A549 (cell line): ENCODE results near the gene TMEM138. TPM values are rescaled to one million over a fixed set of nuclear protein-coding genes. Genes with fewer than 3 reads are reported as not detected.

ENCODE experiments used
- ATAC-seq, 2 experiments: fragments of 200-7000 bp in 1 of 2; fragments of >200 bp in 1 of 2; cut with Nextera tagmentation in 1 of 2; cut with Tn5 transposase in 1 of 2; 3 replicates each; pipeline versions ENCODE4 v1.8.0 to v1.9.1; 2018 to 2020; ENCODE audit warnings: mild to moderate bottlenecking in 1 of 2, moderate library complexity in 1 of 2
- CTCF ChIA-PET: fragments of 300-600 bp; sonication (Branson Sonifier 250); formaldehyde crosslinking; extraction: SDS; loops from one replicate; lab custom pipeline; 2021; ENCODE audit warnings: antibody characterized with exemption, inconsistent platforms; lab: Yijun Ruan, JAX
- POLR2A ChIA-PET: fragments of 350-600 bp; formaldehyde crosslinking; extraction: SDS; loops from one replicate; lab custom pipeline; 2021; ENCODE audit warnings: antibody characterized with exemption, inconsistent platforms; lab: Yijun Ruan, JAX
- DNase-seq, 2 experiments: peaks; one replicate each; pipeline versions ENCODE4 v3.0.0 to v3.0.0-alpha.2; 2011 to 2016; ENCODE audit warnings: low read depth in 1 of 2, low spot score in 1 of 2
- FAIRE-seq: peaks from 2 replicates; lab custom pipeline; 2011; peaks lifted over from hg19 to GRCh38; lab: Jason Lieb, UNC
- H3K27ac ChIP-seq, 2 experiments: fragments of >200 bp; sonication (Bioruptor Twin); formaldehyde crosslinking; 3 replicates each; pipeline ENCODE4 v1.5.1; 2016 to 2017
- H3K4me1 ChIP-seq: fragments of >200 bp; sonication (Bioruptor Twin); formaldehyde crosslinking; 3 replicates; pipeline ENCODE4 v1.6.1; 2016
- H3K4me2 ChIP-seq: fragments of >200 bp; sonication (Bioruptor Twin); formaldehyde crosslinking; 3 replicates; pipeline ENCODE4 v1.6.1; 2016
- H3K4me3 ChIP-seq: fragments of >200 bp; sonication (Bioruptor Twin); formaldehyde crosslinking; 3 replicates; pipeline ENCODE4 v1.5.1; 2016
- H3K9me3 ChIP-seq: fragments of >200 bp; sonication (Bioruptor Twin); formaldehyde crosslinking; 3 replicates; pipeline ENCODE4 v1.6.1; 2016
- EHF ChIP-seq: fragments of 250-450 bp; sonication (Bioruptor Pico); IDR thresholded peaks from 2 replicates; pipeline ENCODE4 v1.5.0; 2020; ENCODE audit warnings: mild to moderate bottlenecking
- FOXS1 ChIP-seq: fragments of 250-450 bp; sonication (Bioruptor Pico); IDR thresholded peaks from 2 replicates; pipeline ENCODE4 v1.5.0; 2020; ENCODE audit warnings: mild to moderate bottlenecking, moderate library complexity
- HEYL ChIP-seq: fragments of 250-450 bp; sonication (Bioruptor Pico); IDR thresholded peaks from 2 replicates; pipeline ENCODE4 v1.8.0; 2021; ENCODE audit warnings: mild to moderate bottlenecking, moderate library complexity
- HOXA7 ChIP-seq: fragments of 250-450 bp; sonication (Bioruptor Pico); IDR thresholded peaks from 2 replicates; pipeline ENCODE4 v1.5.0; 2020; ENCODE audit warnings: mild to moderate bottlenecking, moderate library complexity
- JUNB ChIP-seq: fragments of >200 bp; sonication (Bioruptor Twin); formaldehyde crosslinking; IDR thresholded peaks from 2 replicates; pipeline ENCODE4 v1.6.1; 2016
- MAFK ChIP-seq: fragments of 450-650 bp; IDR thresholded peaks from 2 replicates; pipeline ENCODE4 v1.6.1; 2014; ENCODE audit not compliant: partially characterized antibody
- MAZ ChIP-seq: fragments of 150-350 bp; IDR thresholded peaks from 2 replicates; pipeline ENCODE4 v1.6.1; 2014; ENCODE audit warnings: antibody characterized with exemption, low read depth, low read length, borderline replicate concordance
- NFE2L2 ChIP-seq: fragments of 150-350 bp; conservative IDR thresholded peaks from 2 replicates; pipeline ENCODE4 v1.6.1; 2014; ENCODE audit warnings: low read length
- NR3C1 ChIP-seq: fragments of >200 bp; sonication (Bioruptor Twin); formaldehyde crosslinking; IDR thresholded peaks from 3 replicates; pipeline ENCODE4 v1.6.1; 2017
- PHF8 ChIP-seq: fragments of 200-600 bp; sonication (generic); IDR thresholded peaks from 2 replicates; pipeline ENCODE4 v1.6.1; 2016; ENCODE audit warnings: low read depth, mild to moderate bottlenecking, antibody characterized with exemption, moderate library complexity, borderline replicate concordance
- POLR2A ChIP-seq: IDR thresholded peaks from 2 replicates; pipeline ENCODE4 v1.6.1; 2012; ENCODE audit warnings: mild to moderate bottlenecking, low read length
- TP53 ChIP-seq: fragments of 250-450 bp; sonication (Bioruptor Pico); IDR thresholded peaks from 2 replicates; pipeline ENCODE4 v1.5.0; 2021; ENCODE audit warnings: mild to moderate bottlenecking, moderate library complexity
- ZC3H11A ChIP-seq: fragments of 450-650 bp; IDR thresholded peaks from 2 replicates; pipeline ENCODE4 v1.6.1; 2014; ENCODE audit warnings: antibody characterized with exemption, mild to moderate bottlenecking
- WGBS: methylation state at CpG from one replicate; pipeline ENCODE4 v1.1.6; 2017; ENCODE audit errors: missing lambda C conversion rate; 5-methylcytosine and 5-hydroxymethylcytosine counted together
- polyA plus RNA-seq, 4 experiments: library from polyadenylated mRNA; depleted of rRNA in 3 of 4; stranded (reverse); fragments of >200 nt; fragmentation: RNase III in 1 of 4; extraction: RNeasy Plus Mini Kit Qiagen cat#74134 plus additional on column Dnase treatment in 1 of 4; gene quantifications; 2 replicates in 3 of 4; 3 replicates in 1 of 4; pipeline ENCODE4 v1.2.3, GENCODE V29; 2011 to 2017

The TMEM138 gene
- polyA plus RNA-seq, 2 of the 4 experiments (the other 2 are of a cell fraction) = 80.3 to 143 TPM

DNA sequence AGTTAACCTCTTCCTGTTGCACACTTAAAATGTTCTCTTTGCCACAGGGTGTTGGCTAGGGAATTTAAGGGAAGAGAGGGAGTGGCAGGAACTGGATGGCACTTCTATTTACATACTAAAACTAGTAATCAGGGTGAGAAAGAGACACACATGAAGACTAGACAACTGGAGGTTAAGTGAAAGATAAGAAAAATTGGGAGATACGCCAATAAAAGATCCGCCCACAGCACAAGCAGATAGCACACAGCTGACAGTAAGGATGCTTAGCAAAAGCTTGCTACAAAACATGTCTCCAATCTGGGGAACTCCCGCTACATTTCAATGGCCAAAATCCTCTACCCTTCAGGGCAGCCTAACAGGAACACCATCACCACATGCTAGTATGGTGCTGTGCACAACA, 54.8 kb downstream of the TMEM138 start:
- POLR2A ChIA-PET = interaction anchor here (1.2 to 1.8 kb wide), 2 partner anchors 13 to 24 kb away, joined by 3 to 10 read pairs; partner anchors contain the start of genes CPSF7 and SDHAF2
- CTCF ChIA-PET = interaction anchor here (0.6 to 1.4 kb wide), 6 partner anchors 9 to 81 kb away, joined by 3 to 6 read pairs (median 3); no protein-coding TSS in a partner anchor
- Histone ChIP-seq H3K4me3 (no peak overlapping the region), H3K4me1 (peaks cover 13% of the 10 kb centered on the region; the same call in 2 of the 3 replicates), H3K9me3 (no peaks in the 10 kb centered on the region), H3K4me2 (no peak overlapping the region), H3K27ac (no peak overlapping the region)
- WGBS = 89% methylated on average over 3 of the region's 3 CpGs
- ATAC-seq = peak in 1 of 2 experiments; percentile 16; a peak in 1 of 6 replicates
- no peak for FAIRE-seq
- TF ChIP-seq ZC3H11A (no peak), JUNB (no peak), NR3C1 (no peak), PHF8 (no peak), HEYL (no peak), HOXA7 (CRISPR knock-in tag) (no peak)
- no peak for DNase-seq

DNA sequence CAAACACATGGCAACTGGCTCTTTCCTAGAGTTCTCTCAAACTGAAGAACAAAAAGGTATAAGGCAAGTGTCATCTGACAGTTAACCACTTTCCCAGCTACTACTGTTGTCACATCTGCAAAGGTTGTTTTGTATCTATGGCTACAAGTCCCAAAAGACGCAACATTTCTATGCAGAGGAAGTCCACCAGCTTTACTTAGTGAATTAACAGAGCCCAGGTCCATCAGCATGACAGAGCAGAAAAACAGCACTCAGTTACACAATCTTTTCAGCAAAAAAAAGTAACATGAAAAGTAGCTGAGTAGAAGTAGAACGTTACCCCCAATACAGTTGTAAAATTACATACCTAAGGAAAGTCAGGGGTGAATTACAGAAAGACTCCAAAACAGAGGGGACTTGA, 55.5 kb downstream of the TMEM138 start:
- Histone ChIP-seq H3K4me2 (no peak overlapping the region), H3K4me1 (peaks cover 13% of the 10 kb centered on the region; the same call in 2 of the 3 replicates), H3K9me3 (no peaks in the 10 kb centered on the region), H3K4me3 (no peak overlapping the region), H3K27ac (peak overlapping the region in 1 of 2 experiments; percentile 18; a peak in 1 of 6 replicates)
- DNase-seq = peak in 1 of 2 experiments; percentile 59
- peak; percentile 30 to 43; a peak in 3 of 6 replicates for ATAC-seq
- TF ChIP-seq TP53 = no peak
- TF ChIP-seq HEYL = no peak
- no peak for TF ChIP-seq HOXA7 (CRISPR knock-in tag)
- no peak for TF ChIP-seq POLR2A
- TF ChIP-seq MAZ = no peak
- peak; percentile 66 for TF ChIP-seq NFE2L2
- peak; percentile 68 for TF ChIP-seq MAFK
- 0 out of 2 replicates have a peak, but pooled peaks have one; percentile 26 for TF ChIP-seq EHF
- WGBS = 69% methylated on average over 2 of the region's 2 CpGs
- FAIRE-seq = no peak
- ChIA-PET CTCF (interaction anchor here (0.8 to 1.4 kb wide), 6 partner anchors 8 to 82 kb away, joined by 3 to 6 read pairs (median 3); partner anchors contain the start of genes CPSF7 and SDHAF2), POLR2A (interaction anchor here (1.2 to 1.8 kb wide), 2 partner anchors 12 to 24 kb away, joined by 3 to 10 read pairs; partner anchors contain the start of genes CPSF7 and SDHAF2)

DNA sequence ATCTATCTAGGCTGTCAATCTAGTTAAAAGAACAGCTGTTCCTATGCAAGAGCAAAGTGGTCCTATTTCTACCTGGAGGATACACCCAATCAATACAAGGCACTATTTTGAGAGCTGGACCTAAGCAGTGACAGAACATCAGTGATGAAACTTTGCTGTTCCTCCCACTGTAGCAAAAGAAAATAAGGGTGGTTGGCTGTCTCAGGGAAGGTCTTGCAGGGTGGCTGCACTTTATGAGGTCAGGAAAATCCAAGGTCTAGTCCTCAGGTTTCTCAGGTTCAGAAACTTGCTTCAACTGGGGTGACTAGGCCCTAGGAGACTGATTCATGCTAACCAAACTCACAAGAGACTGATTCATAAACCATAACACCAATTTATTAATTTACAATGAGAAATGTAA, 56.0 kb downstream of the TMEM138 start:
- FAIRE-seq (no peak), ATAC-seq (no peak), DNase-seq (no peak)
- ChIA-PET CTCF (interaction anchor here (0.8 to 1.3 kb wide), 4 partner anchors 11 to 82 kb away, joined by 3 to 4 read pairs (median 3); partner anchors contain the start of genes CPSF7 and SDHAF2), POLR2A (interaction anchor here (1.2 to 1.8 kb wide), 2 partner anchors 11 to 25 kb away, joined by 3 to 10 read pairs; partner anchors contain the start of genes CPSF7 and SDHAF2)
- H3K4me1 ChIP-seq = peaks cover 13% of the 10 kb centered on the region; the same call in 2 of the 3 replicates
- no peaks in the 10 kb centered on the region for H3K9me3 ChIP-seq
- H3K27ac ChIP-seq = peak overlapping the region in 1 of 2 experiments; percentile 2; a peak in 1 of 6 replicates
- TF ChIP-seq FOXS1 (CRISPR knock-in tag) = no peak
- no peak overlapping the region for H3K4me2 ChIP-seq
- no peak overlapping the region for H3K4me3 ChIP-seq

Other genes starting within 250 kb of the TMEM138 start
- gene VPS37C, start 200.9 kb upstream of the TMEM138 start, polyA plus RNA-seq (2011; rRNA removed) = 9.3 and 11.3 TPM in 2 replicates
- gene VPS37C, start 200.9 kb upstream of the TMEM138 start, polyA plus RNA-seq (2017; fragmentation: RNase III; extraction: RNeasy Plus Mini Kit Qiagen cat#74134 plus additional on column Dnase treatment) = 8.9 to 10.9 TPM (median 9.9 TPM) in 3 replicates
- not detected in 2 replicates for gene PGA3, start 158.9 kb upstream of the TMEM138 start, polyA plus RNA-seq (2011; rRNA removed)
- gene PGA3, start 158.9 kb upstream of the TMEM138 start, polyA plus RNA-seq (2017; fragmentation: RNase III; extraction: RNeasy Plus Mini Kit Qiagen cat#74134 plus additional on column Dnase treatment) = not detected in 3 replicates
- not detected in 2 replicates for gene PGA4, start 140.0 kb upstream of the TMEM138 start, polyA plus RNA-seq (2011; rRNA removed)
- gene PGA4, start 140.0 kb upstream of the TMEM138 start, polyA plus RNA-seq (2017; fragmentation: RNase III; extraction: RNeasy Plus Mini Kit Qiagen cat#74134 plus additional on column Dnase treatment) = not detected in 3 replicates
- gene PGA5, start 121.2 kb upstream of the TMEM138 start, polyA plus RNA-seq (2011; rRNA removed) = not detected in 2 replicates
- gene PGA5, start 121.2 kb upstream of the TMEM138 start, polyA plus RNA-seq (2017; fragmentation: RNase III; extraction: RNeasy Plus Mini Kit Qiagen cat#74134 plus additional on column Dnase treatment) = not detected in 3 replicates
- 0.53 and 0.65 TPM in 2 replicates for gene VWCE, start 67.1 kb upstream of the TMEM138 start, polyA plus RNA-seq (2011; rRNA removed)
- 0.45 to 0.79 TPM (median 0.63 TPM) in 3 replicates for gene VWCE, start 67.1 kb upstream of the TMEM138 start, polyA plus RNA-seq (2017; fragmentation: RNase III; extraction: RNeasy Plus Mini Kit Qiagen cat#74134 plus additional on column Dnase treatment)
- gene DDB1, start 29.3 kb upstream of the TMEM138 start, polyA plus RNA-seq (2011; rRNA removed) = 213 and 222 TPM in 2 replicates
- 149 to 154 TPM (median 149 TPM) in 3 replicates for gene DDB1, start 29.3 kb upstream of the TMEM138 start, polyA plus RNA-seq (2017; fragmentation: RNase III; extraction: RNeasy Plus Mini Kit Qiagen cat#74134 plus additional on column Dnase treatment)
- gene TKFC, start 29.1 kb upstream of the TMEM138 start, polyA plus RNA-seq (2011; rRNA removed) = 46.5 and 51.2 TPM in 2 replicates
- 42.6 to 53.6 TPM (median 48.7 TPM) in 3 replicates for gene TKFC, start 29.1 kb upstream of the TMEM138 start, polyA plus RNA-seq (2017; fragmentation: RNase III; extraction: RNeasy Plus Mini Kit Qiagen cat#74134 plus additional on column Dnase treatment)
- gene CYB561A3, start 492 bp upstream of the TMEM138 start, polyA plus RNA-seq (2011; rRNA removed) = 50.8 and 58.1 TPM in 2 replicates
- 50.4 to 56.9 TPM (median 55.4 TPM) in 3 replicates for gene CYB561A3, start 492 bp upstream of the TMEM138 start, polyA plus RNA-seq (2017; fragmentation: RNase III; extraction: RNeasy Plus Mini Kit Qiagen cat#74134 plus additional on column Dnase treatment)
- gene TMEM216, start 30.2 kb downstream of the TMEM138 start, polyA plus RNA-seq (2011; rRNA removed) = 33.6 and 49.0 TPM in 2 replicates
- 9.9 to 11.9 TPM (median 10.6 TPM) in 3 replicates for gene TMEM216, start 30.2 kb downstream of the TMEM138 start, polyA plus RNA-seq (2017; fragmentation: RNase III; extraction: RNeasy Plus Mini Kit Qiagen cat#74134 plus additional on column Dnase treatment)
- gene CPSF7, start 67.6 kb downstream of the TMEM138 start, polyA plus RNA-seq (2011; rRNA removed) = 56.7 and 72.9 TPM in 2 replicates
- gene CPSF7, start 67.6 kb downstream of the TMEM138 start, polyA plus RNA-seq (2017; fragmentation: RNase III; extraction: RNeasy Plus Mini Kit Qiagen cat#74134 plus additional on column Dnase treatment) = 62.9 to 69.1 TPM (median 67.5 TPM) in 3 replicates
- 76.4 and 106 TPM in 2 replicates for gene SDHAF2, start 67.8 kb downstream of the TMEM138 start, polyA plus RNA-seq (2011; rRNA removed)
- 43.1 to 44.4 TPM (median 43.8 TPM) in 3 replicates for gene SDHAF2, start 67.8 kb downstream of the TMEM138 start, polyA plus RNA-seq (2017; fragmentation: RNase III; extraction: RNeasy Plus Mini Kit Qiagen cat#74134 plus additional on column Dnase treatment)
- 0.03 TPM in 1 of 2 replicates, not detected in the other for gene LRRC10B, start 146.4 kb downstream of the TMEM138 start, polyA plus RNA-seq (2011; rRNA removed)
- gene LRRC10B, start 146.4 kb downstream of the TMEM138 start, polyA plus RNA-seq (2017; fragmentation: RNase III; extraction: RNeasy Plus Mini Kit Qiagen cat#74134 plus additional on column Dnase treatment) = 0.04 to 0.13 TPM in 2 of 3 replicates, not detected in the other
- 0.37 and 0.38 TPM in 2 replicates for gene SYT7, start 218.7 kb downstream of the TMEM138 start, polyA plus RNA-seq (2011; rRNA removed)
- 0.78 to 1.0 TPM (median 1.0 TPM) in 3 replicates for gene SYT7, start 218.7 kb downstream of the TMEM138 start, polyA plus RNA-seq (2017; fragmentation: RNase III; extraction: RNeasy Plus Mini Kit Qiagen cat#74134 plus additional on column Dnase treatment)